Fibroblast of skin of scalp (primary cell): ENCODE results near the gene SP9. TPM values are rescaled to one million over a fixed set of nuclear protein-coding genes. Genes with fewer than 3 reads are reported as not detected.

Experiments used
- DNase-seq: peaks from one replicate; pipeline ENCODE4 v3.0.0-alpha.2; 2013
- polyA plus RNA-seq, 2 experiments: library from polyadenylated mRNA; unstranded; fragments of 120-200 nt; gene quantifications; one replicate each; pipeline ENCODE4 v1.2.1, GENCODE V29; 2013; ENCODE audit not compliant: insufficient read length in 2 of 2

SP9 gene
- not detected for polyA plus RNA-seq (2013, experiment 1 of 2; ENCODE audit: insufficient read length)
- polyA plus RNA-seq (2013, experiment 2 of 2; ENCODE audit: insufficient read length) = 0.12 TPM

- DNase-seq = peak; percentile 63
Measured at GRCh38 chr2:174334781-174335251, at the start of gene SP9. Gene SP9 (plus strand): TSS chr2:174334954. CDS start chr2:174335093, 139 bp downstream.

GRCh38 chr2:174286172-174286571 is 48.6 kb upstream of the SP9 start:
- DNase-seq = no peak

- no peak for DNase-seq
Measured at GRCh38 chr2:174292908-174293307, 41.8 kb upstream of the SP9 start.

DNA sequence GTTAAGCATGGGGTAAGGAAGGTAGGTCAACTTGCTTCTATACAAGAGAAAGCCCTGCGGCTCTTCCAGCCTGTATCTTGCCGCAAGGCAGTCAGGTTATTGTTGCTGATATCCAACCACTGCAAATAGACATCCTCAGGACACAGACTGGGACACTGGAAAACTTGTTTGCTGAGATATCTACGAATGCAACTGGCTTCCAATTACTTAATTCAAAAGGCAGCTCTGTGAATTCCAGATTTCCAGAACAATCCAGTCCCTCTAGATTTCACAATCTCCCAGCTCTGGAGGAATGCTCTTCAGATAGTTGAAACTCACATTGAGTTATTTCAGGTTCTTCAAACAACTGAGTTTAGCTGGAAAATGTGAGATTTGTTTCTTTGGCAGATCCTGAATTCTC is 34.6 kb upstream of the SP9 start:
- no peak for DNase-seq

DNA sequence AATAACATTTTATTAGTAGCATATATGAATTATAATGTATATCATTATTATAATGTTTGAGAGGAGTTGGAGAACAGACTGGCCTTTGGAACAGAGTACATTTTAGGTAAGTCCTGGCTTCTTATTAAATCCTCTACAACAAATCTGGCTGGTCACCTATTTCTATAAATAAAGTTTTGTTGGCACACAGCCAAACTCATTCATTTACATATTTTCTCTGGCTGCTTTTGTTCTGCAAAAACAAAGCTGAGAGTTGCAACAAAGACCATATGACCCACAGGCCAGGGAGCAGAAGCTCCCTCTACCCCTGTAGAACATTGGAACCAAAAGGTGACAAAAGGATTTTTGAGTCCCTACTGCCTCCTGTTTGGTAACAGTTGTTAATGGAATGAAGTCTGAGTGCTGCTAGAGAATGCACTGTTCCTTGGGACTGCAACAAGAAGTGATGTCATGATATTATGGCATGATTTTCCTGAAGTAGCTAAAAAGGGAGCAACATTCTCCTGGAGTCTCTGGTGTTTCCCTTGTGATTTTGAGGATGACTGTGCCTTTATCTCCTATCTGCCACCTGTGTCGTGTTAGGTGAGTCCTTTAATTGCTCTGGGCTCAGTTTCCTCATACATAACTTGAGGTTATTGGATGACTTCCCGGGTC is 22.0 kb upstream of the SP9 start:
- DNase-seq = no peak

GRCh38 chr2:174322149-174322548 is 12.6 kb upstream of the SP9 start:
- no peak for DNase-seq

DNA sequence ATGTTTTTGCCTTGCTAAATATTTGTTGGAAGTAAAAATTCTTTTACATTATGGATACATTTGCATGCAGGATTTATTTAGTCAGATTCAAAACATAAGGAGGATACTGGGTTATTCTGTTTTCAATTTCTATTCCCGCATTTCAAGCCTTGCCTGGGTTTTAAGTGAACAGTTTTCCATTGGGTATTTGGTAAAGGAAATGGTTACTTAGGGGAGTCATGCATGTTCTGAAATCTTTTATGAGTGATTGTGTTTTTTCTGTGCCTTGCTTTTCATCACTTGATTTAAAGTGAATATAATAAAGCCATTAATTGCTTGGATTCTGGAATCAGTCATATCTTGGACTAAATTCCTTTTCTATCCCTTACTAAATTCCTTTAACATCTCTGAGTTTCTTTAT is 12.0 kb upstream of the SP9 start:
- DNase-seq = peak; percentile 74

GRCh38 chr2:174324530-174324929 is 10.2 kb upstream of the SP9 start:
- no peak for DNase-seq

GRCh38 chr2:174325373-174326160 is 9.2 kb upstream of the SP9 start:
- DNase-seq = no peak

DNA sequence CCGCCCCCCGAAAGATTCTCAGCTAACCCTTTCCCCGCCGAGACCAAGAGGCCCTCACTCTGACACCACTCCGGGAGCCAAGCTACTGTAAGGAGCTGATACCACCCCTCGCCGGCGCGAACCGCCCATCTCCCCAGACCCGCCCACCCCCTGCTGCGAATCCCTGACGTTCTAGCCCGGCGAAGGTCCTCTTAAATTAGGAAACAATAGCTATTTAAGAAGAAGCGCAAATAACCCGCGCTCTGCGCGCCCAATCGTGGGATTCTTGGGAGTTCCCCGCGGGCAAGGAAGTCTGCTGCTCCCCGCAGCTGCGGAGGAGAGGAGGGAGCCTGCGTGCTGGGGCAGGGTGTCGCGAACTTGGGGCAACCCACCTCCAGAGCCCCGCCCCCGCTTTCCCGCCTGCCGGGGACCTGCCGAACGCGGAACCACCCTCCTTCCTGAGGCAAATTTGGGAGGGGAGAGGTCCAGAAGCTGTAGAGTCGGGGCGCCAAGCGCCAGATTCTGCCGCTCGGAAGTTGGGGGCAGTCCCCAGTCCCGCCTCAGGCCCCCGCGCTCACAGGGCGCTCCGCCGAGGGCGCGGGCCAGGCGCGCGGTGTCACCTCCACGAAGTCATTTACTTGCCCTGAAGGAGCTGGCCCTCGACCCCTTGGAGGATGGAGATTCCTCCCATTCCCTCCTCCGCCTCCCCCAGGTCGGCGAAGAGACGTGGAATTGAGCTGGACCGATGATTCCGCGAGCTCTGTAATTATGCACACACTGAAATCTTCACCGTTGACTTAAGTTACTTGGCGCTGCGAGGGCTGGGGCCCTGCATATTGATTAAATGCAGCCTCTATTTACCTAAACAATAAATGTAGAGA is 8.4 kb upstream of the SP9 start:
- no peak for DNase-seq

- no peak for DNase-seq
Measured at GRCh38 chr2:174327021-174327840, 7.5 kb upstream of the SP9 start.

- DNase-seq = no peak
Measured at GRCh38 chr2:174327841-174328113, 7.0 kb upstream of the SP9 start.

GRCh38 chr2:174328114-174328960 is 6.4 kb upstream of the SP9 start:
- peak; percentile 49 for DNase-seq

GRCh38 chr2:174328961-174329715 is 5.6 kb upstream of the SP9 start:
- no peak for DNase-seq

- DNase-seq = no peak
Measured at GRCh38 chr2:174330945-174331594, 3.7 kb upstream of the SP9 start.

- DNase-seq = no peak
Measured at GRCh38 chr2:174331595-174332216, 3.0 kb upstream of the SP9 start.

DNA sequence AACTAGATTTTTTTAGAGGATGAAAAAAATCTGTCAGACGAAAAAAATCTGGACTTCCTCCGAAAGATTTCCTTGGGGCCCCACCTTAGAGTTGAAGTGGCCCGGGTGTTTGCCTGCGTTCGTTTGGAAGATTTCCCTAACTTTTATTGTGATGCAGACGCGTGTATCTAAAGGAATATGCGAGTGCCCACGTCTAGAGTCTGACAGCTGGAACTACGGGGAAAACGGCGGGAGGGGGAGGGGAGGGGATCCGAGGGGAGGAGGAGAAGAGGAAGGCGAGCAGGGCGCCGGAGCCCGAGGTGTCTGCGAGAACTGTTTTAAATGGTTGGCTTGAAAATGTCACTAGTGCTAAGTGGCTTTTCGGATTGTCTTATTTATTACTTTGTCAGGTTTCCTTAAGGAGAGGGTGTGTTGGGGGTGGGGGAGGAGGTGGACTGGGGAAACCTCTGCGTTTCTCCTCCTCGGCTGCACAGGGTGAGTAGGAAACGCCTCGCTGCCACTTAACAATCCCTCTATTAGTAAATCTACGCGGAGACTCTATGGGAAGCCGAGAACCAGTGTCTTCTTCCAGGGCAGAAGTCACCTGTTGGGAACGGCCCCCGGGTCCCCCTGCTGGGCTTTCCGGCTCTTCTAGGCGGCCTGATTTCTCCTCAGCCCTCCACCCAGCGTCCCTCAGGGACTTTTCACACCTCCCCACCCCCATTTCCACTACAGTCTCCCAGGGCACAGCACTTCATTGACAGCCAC is 2.4 kb upstream of the SP9 start:
- DNase-seq = no peak

GRCh38 chr2:174333017-174333371 is 1.8 kb upstream of the SP9 start:
- no peak for DNase-seq
